ENCODE results near the gene TPSD1.

DNA sequence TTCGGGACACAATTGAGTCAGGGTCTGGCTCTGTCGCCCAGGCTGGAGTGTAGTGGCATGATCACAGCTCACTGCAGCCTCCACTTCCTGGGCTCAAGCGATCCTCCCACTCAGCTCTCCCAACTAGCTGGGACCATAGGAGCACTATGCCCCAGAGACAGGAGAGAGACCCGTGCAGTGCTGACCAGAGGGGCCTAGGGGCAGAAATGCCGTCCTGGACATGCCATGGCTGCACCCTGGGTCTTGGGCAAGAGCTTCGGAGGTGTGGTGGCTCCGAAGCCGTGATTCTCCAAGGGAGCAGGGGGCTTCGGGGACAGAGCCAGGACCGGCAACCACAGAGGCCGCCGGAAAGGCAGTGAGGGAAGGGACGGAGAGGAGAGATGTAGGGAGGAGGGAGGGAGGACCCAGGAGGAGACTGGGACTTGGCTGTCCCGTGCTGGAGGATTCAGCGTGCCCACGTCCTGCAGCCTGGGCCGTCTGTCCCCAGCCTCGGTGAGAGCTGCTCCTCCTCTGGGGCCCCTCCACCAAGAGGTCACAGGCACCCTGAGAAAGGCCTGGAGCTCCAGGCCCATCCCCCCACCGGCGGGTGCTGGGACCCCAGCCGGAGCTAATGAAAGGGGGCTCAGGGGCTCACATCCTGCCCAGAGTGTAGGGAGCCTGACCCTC, 21.9 kb downstream of the TPSD1 start:
- no peak for TF ChIP-seq EZH2 (IDR thresholded peaks at IDR 0.05; ENCODE audit: borderline replicate concordance, low read depth, low read length, severe bottlenecking)
- TF ChIP-seq, protein P1, sequence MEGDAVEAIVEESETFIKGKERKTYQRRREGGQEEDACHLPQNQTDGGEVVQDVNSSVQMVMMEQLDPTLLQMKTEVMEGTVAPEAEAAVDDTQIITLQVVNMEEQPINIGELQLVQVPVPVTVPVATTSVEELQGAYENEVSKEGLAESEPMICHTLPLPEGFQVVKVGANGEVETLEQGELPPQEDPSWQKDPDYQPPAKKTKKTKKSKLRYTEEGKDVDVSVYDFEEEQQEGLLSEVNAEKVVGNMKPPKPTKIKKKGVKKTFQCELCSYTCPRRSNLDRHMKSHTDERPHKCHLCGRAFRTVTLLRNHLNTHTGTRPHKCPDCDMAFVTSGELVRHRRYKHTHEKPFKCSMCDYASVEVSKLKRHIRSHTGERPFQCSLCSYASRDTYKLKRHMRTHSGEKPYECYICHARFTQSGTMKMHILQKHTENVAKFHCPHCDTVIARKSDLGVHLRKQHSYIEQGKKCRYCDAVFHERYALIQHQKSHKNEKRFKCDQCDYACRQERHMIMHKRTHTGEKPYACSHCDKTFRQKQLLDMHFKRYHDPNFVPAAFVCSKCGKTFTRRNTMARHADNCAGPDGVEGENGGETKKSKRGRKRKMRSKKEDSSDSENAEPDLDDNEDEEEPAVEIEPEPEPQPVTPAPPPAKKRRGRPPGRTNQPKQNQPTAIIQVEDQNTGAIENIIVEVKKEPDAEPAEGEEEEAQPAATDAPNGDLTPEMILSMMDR (IDR thresholded peaks at IDR 0.05; ENCODE audit: borderline replicate concordance, extremely low read depth, low read length, poor library complexity, severe bottlenecking) = no peak
